Measurements from ENCODE around the gene POLR3H.

DNA sequence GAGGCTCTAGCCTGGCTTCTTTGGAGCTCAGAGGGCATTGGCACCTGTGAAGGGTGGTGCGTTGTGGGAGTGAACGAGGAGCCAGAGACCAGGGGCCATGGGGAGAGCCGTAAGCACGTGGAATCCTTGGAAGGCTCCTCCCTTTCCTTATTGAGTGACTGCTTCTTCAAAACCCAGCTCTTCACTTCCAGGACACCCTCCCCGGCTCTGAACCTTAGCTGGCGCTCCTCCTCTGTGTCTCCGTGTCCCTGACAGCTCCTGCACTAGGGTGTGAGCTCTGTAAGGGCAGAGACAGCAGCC lies 26.3 kb downstream of the POLR3H start:
- TF ChIP-seq, protein P1, sequence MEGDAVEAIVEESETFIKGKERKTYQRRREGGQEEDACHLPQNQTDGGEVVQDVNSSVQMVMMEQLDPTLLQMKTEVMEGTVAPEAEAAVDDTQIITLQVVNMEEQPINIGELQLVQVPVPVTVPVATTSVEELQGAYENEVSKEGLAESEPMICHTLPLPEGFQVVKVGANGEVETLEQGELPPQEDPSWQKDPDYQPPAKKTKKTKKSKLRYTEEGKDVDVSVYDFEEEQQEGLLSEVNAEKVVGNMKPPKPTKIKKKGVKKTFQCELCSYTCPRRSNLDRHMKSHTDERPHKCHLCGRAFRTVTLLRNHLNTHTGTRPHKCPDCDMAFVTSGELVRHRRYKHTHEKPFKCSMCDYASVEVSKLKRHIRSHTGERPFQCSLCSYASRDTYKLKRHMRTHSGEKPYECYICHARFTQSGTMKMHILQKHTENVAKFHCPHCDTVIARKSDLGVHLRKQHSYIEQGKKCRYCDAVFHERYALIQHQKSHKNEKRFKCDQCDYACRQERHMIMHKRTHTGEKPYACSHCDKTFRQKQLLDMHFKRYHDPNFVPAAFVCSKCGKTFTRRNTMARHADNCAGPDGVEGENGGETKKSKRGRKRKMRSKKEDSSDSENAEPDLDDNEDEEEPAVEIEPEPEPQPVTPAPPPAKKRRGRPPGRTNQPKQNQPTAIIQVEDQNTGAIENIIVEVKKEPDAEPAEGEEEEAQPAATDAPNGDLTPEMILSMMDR (conservative IDR thresholded peaks at IDR 0.05; ENCODE audit: low read depth, low read length): peak; percentile 3; the same call in 1 of the 2 replicates
- TF ChIP-seq EZH2phosphoT487 (IDR thresholded peaks at IDR 0.05; ENCODE audit: borderline replicate concordance, low read length) (no peak), EZH2 (IDR thresholded peaks at IDR 0.05; ENCODE audit: low read length, unreplicated experiment) (no peak)

Data from PC-3 (cell line).